GM15510 (cell line): Measurements from ENCODE around the gene PAQR3.

Experiments
- POLR2A ChIP-seq: IDR thresholded peaks from 3 replicates; pipeline ENCODE4 v1.6.1; 2011; ENCODE audit warnings: borderline replicate concordance; ENCODE audit not compliant: insufficient read length; ENCODE audit errors: extremely low read depth

The PAQR3 gene

GRCh38 chr4:78940752-78941151 lies 1.5 kb upstream of the PAQR3 start:
- no peak for TF ChIP-seq POLR2A

GRCh38 chr4:78939667-78940008 lies 400 bp upstream of the PAQR3 start:
- no peak for TF ChIP-seq POLR2A

- no peak for TF ChIP-seq POLR2A
Measured at GRCh38 chr4:78938474-78938867, 767 bp downstream of the PAQR3 start.

- no peak for TF ChIP-seq POLR2A
Measured at GRCh38 chr4:78937837-78938236, 1.4 kb downstream of the PAQR3 start.

- TF ChIP-seq POLR2A: no peak
Measured at GRCh38 chr4:78936989-78937388, 2.2 kb downstream of the PAQR3 start.

- TF ChIP-seq POLR2A: no peak
Measured at GRCh38 chr4:78930016-78930629, 9.1 kb downstream of the PAQR3 start.

- TF ChIP-seq POLR2A: no peak
Measured at GRCh38 chr4:78928835-78929234, 10.4 kb downstream of the PAQR3 start.

GRCh38 chr4:78926826-78927225 lies 12.4 kb downstream of the PAQR3 start:
- TF ChIP-seq POLR2A: no peak

- TF ChIP-seq POLR2A: no peak
Measured at GRCh38 chr4:78923464-78924312, 15.6 kb downstream of the PAQR3 start.

- TF ChIP-seq POLR2A: no peak
Measured at GRCh38 chr4:78922207-78922606, 17.0 kb downstream of the PAQR3 start.

GRCh38 chr4:78910612-78911011 lies 28.6 kb downstream of the PAQR3 start:
- TF ChIP-seq POLR2A: no peak

GRCh38 chr4:78907638-78908037 lies 31.6 kb downstream of the PAQR3 start:
- TF ChIP-seq POLR2A: no peak

- no peak for TF ChIP-seq POLR2A
Measured at GRCh38 chr4:78904143-78904542, 35.1 kb downstream of the PAQR3 start.

GRCh38 chr4:78902298-78902697 lies 36.9 kb downstream of the PAQR3 start:
- no peak for TF ChIP-seq POLR2A

- no peak for TF ChIP-seq POLR2A
Measured at GRCh38 chr4:78901882-78902281, 37.4 kb downstream of the PAQR3 start.

- TF ChIP-seq POLR2A: no peak
Measured at GRCh38 chr4:78899302-78899701, 39.9 kb downstream of the PAQR3 start.
